SU-DHL-6 (cell line): ENCODE measurements around the gene ANTXR2.

ENCODE experiments used
- EZH2phosphoT487 ChIP-seq: fragments of 200-600 bp; sonication (generic), shearing (Covaris generic); conservative IDR thresholded peaks from 2 replicates; pipeline ENCODE4 v1.6.1; 2018; ENCODE audit warnings: mild to moderate bottlenecking, antibody characterized with exemption, low read length, moderate library complexity, mixed read lengths
- TF ChIP-seq, protein P1 (sequence below): fragments of 200-600 bp; sonication (generic); IDR thresholded peaks from one replicate; pipeline ENCODE4 v1.5.1; 2017; ENCODE audit warnings: antibody characterized with exemption, mild to moderate bottlenecking, low read length, moderate library complexity; ENCODE audit not compliant: insufficient read depth, poor library complexity, severe bottlenecking

DNA sequence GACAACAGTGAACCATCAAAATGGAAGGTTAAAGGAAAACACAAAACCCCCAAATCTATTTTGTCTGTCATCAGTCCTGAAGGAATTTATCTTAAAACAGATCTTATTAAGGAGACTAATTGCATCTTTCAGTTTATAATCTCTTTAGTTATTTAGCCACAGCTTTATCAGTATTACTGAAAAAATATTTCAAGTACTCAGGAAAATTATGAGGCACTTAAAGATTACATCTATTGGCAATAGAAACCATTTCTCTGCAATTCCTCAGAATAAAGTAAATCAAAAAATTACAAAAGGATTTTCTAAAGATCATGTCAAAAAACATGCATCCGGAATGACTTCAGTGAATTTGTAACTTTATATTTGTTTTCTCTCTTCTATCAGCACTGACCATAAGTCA lies 35.2 kb downstream of the ANTXR2 start:
- TF ChIP-seq, protein P1, sequence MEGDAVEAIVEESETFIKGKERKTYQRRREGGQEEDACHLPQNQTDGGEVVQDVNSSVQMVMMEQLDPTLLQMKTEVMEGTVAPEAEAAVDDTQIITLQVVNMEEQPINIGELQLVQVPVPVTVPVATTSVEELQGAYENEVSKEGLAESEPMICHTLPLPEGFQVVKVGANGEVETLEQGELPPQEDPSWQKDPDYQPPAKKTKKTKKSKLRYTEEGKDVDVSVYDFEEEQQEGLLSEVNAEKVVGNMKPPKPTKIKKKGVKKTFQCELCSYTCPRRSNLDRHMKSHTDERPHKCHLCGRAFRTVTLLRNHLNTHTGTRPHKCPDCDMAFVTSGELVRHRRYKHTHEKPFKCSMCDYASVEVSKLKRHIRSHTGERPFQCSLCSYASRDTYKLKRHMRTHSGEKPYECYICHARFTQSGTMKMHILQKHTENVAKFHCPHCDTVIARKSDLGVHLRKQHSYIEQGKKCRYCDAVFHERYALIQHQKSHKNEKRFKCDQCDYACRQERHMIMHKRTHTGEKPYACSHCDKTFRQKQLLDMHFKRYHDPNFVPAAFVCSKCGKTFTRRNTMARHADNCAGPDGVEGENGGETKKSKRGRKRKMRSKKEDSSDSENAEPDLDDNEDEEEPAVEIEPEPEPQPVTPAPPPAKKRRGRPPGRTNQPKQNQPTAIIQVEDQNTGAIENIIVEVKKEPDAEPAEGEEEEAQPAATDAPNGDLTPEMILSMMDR, result no peak
- no peak for TF ChIP-seq EZH2phosphoT487
